ENCODE results near the gene SKA1.
A peak's percentile ranks its signal among the peaks of the same experiment; 100 is the strongest.

The SKA1 gene

DNA sequence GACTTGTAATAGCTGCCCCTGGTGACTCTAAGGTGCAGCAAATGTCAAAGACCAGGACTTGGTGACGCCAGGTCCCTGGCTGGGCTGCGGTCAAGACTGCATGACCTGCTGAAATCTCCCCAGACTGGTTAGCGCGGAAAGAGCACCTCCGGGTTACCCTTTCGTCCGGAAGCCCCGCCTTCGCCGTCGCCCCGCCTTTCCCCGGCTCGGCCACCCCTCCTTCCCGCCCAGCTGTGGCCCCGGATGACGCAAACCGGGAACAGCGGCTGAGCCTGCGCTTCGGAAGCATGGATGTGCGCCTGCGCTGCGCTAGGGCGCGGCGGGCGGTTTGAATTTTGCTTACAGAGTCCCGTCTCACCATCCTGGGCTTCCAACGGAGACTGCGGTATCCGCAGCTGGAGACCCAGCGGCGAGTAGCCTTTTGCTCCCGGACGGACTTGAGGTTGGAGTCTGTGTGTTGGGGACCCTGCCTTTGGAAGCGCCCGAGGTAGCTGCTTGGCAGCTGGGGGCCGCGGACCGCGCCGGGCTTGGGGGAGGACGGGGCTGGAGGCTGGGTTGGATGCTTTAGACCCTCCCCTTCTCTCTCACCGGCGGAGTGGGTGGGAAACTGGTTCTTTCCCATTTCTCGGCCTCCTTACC lies at the start of gene SKA1:
TSS of gene SKA1 (plus strand) at position 294 of the 639 bp plus-strand sequence. CDS start 785 bp downstream, outside the sequence.
- Histone ChIP-seq H3K4me3 (ENCODE audit: low read length) (peak within 1 kb of the TSS; percentile 51; the same call in 1 of the 2 replicates), H3K27me3 (ENCODE audit: control insufficient read depth, insufficient read depth, low read length) (no peaks in the 10 kb centered on the region), H3K36me3 (ENCODE audit: control insufficient read depth, insufficient read depth, low read length) (no peaks in the 10 kb centered on the region; the same call in 1 of the 2 replicates), H3K27ac (ENCODE audit: low read length) (no peak within 1 kb of the TSS), H3K9me3 (ENCODE audit: control insufficient read depth, insufficient read depth, low read length) (no peaks in the 10 kb centered on the region), H3K4me1 (ENCODE audit: control insufficient read depth, insufficient read depth, low read length) (no peaks in the 10 kb centered on the region; the same call in 1 of the 2 replicates)
- DNase-seq (ENCODE audit: low read depth, low spot score), result peak; percentile 85
- no CpG with 5 or more reads among the region's 47 CpGs for WGBS (ENCODE audit: insufficient coverage, insufficient read length)

DNA sequence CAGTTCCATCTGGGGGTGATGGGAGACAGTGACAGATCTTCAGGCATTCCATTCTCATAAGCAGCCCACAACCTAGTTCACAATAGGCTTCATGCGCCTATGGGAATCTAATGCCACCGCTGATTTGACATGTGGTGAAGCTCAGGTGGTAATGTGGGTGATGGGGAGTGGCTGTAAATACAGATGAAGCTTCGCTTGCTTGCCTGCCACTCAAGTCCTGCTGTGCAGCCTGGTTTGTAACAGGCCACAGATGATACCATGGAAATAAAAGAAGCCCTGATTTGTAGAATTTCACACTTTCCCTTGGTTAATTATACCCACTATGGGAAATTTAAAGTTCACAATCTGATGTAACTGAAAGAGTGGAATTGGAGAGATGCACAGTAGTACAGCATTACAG lies 46.9 kb upstream of the SKA1 start:
- no CpG with 5 or more reads among the region's 3 CpGs for WGBS (ENCODE audit: insufficient coverage, insufficient read length)
- H3K4me1 ChIP-seq (ENCODE audit: control insufficient read depth, insufficient read depth, low read length), result no peaks in the 10 kb centered on the region

DNA sequence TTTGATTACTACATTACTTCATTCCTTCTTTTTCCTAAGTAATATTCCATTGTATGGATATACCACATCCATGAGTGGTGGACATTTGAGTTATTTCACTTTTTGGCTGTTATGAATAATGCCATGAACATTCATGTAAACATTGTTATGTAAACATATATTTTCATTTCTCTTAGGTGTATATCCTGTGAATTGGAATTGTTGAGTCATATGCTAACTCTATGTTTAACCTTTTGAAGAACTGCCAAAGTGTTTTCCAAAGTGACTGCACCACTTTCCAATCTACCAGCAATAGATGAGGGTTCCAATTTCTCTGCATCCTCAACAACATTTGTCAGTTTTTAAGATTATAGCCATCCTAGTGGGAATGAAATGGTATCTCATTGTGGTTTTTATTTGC lies 44.7 kb upstream of the SKA1 start:
- no peaks in the 10 kb centered on the region for H3K9me3 ChIP-seq (ENCODE audit: control insufficient read depth, insufficient read depth, low read length)
- no peak for DNase-seq (ENCODE audit: low read depth, low spot score)
- no peak overlapping the region for H3K4me3 ChIP-seq (ENCODE audit: low read length)
- no peaks in the 10 kb centered on the region for H3K4me1 ChIP-seq (ENCODE audit: control insufficient read depth, insufficient read depth, low read length)
- H3K36me3 ChIP-seq (ENCODE audit: control insufficient read depth, insufficient read depth, low read length), result no peaks in the 10 kb centered on the region
- H3K27me3 ChIP-seq (ENCODE audit: control insufficient read depth, insufficient read depth, low read length), result no peaks in the 10 kb centered on the region
- H3K27ac ChIP-seq (ENCODE audit: low read length), result no peak overlapping the region

More for the DNA sequence above, 46.9 kb upstream of the SKA1 start:
- no peak for DNase-seq (ENCODE audit: low read depth, low spot score)
- Histone ChIP-seq H3K36me3 (ENCODE audit: control insufficient read depth, insufficient read depth, low read length) (no peaks in the 10 kb centered on the region), H3K27me3 (ENCODE audit: control insufficient read depth, insufficient read depth, low read length) (no peaks in the 10 kb centered on the region), H3K27ac (ENCODE audit: low read length) (no peak overlapping the region), H3K9me3 (ENCODE audit: control insufficient read depth, insufficient read depth, low read length) (no peaks in the 10 kb centered on the region), H3K4me3 (ENCODE audit: low read length) (no peak overlapping the region)

DNA sequence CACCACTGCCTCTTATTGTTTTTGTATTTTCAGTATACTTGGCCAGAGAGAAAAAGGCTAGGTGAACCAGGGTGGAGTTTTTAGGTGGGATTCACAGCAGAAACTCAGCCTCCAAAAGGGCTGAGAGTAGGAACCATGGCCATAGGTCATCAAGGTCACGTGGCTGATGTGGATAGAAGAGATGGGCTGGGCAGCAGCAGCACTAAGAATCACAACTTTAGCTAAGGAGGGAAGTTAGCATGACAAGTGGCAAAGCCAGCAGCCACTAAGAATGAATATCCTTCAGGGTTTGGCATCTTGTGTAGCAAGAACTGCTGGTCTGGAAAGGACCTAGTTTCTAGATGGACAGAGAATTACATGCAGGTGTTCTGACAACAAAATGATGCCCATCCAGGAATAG lies 43.2 kb upstream of the SKA1 start:
- Histone ChIP-seq H3K4me3 (ENCODE audit: low read length) (no peak overlapping the region), H3K9me3 (ENCODE audit: control insufficient read depth, insufficient read depth, low read length) (no peaks in the 10 kb centered on the region), H3K4me1 (ENCODE audit: control insufficient read depth, insufficient read depth, low read length) (no peaks in the 10 kb centered on the region), H3K27ac (ENCODE audit: low read length) (no peak overlapping the region), H3K27me3 (ENCODE audit: control insufficient read depth, insufficient read depth, low read length) (no peaks in the 10 kb centered on the region), H3K36me3 (ENCODE audit: control insufficient read depth, insufficient read depth, low read length) (no peaks in the 10 kb centered on the region)
- DNase-seq (ENCODE audit: low read depth, low spot score), result no peak
- no CpG with 5 or more reads among the region's 1 CpG for whole genome bisulfite sequencing (ENCODE audit: insufficient coverage, insufficient read length)

- Histone ChIP-seq H3K27ac (ENCODE audit: low read length) (no peak overlapping the region), H3K4me3 (ENCODE audit: low read length) (no peak overlapping the region), H3K4me1 (ENCODE audit: control insufficient read depth, insufficient read depth, low read length) (no peaks in the 10 kb centered on the region), H3K27me3 (ENCODE audit: control insufficient read depth, insufficient read depth, low read length) (no peaks in the 10 kb centered on the region), H3K36me3 (ENCODE audit: control insufficient read depth, insufficient read depth, low read length) (no peaks in the 10 kb centered on the region), H3K9me3 (ENCODE audit: control insufficient read depth, insufficient read depth, low read length) (no peaks in the 10 kb centered on the region)
- WGBS (ENCODE audit: insufficient coverage, insufficient read length), result no CpG with 5 or more reads among the region's 7 CpGs
- DNase-seq (ENCODE audit: low read depth, low spot score), result no peak
Measured at GRCh38 chr18:50334546-50335152, 40.2 kb upstream of the SKA1 start.

- Histone ChIP-seq H3K4me1 (ENCODE audit: control insufficient read depth, insufficient read depth, low read length) (no peaks in the 10 kb centered on the region), H3K27me3 (ENCODE audit: control insufficient read depth, insufficient read depth, low read length) (no peaks in the 10 kb centered on the region), H3K27ac (ENCODE audit: low read length) (no peak overlapping the region), H3K4me3 (ENCODE audit: low read length) (no peak overlapping the region), H3K9me3 (ENCODE audit: control insufficient read depth, insufficient read depth, low read length) (no peaks in the 10 kb centered on the region), H3K36me3 (ENCODE audit: control insufficient read depth, insufficient read depth, low read length) (no peaks in the 10 kb centered on the region)
- WGBS (ENCODE audit: insufficient coverage, insufficient read length), result no CpG with 5 or more reads among the region's 2 CpGs
- no peak for DNase-seq (ENCODE audit: low read depth, low spot score)
Measured at GRCh38 chr18:50338122-50338521, 36.7 kb upstream of the SKA1 start.

DNA sequence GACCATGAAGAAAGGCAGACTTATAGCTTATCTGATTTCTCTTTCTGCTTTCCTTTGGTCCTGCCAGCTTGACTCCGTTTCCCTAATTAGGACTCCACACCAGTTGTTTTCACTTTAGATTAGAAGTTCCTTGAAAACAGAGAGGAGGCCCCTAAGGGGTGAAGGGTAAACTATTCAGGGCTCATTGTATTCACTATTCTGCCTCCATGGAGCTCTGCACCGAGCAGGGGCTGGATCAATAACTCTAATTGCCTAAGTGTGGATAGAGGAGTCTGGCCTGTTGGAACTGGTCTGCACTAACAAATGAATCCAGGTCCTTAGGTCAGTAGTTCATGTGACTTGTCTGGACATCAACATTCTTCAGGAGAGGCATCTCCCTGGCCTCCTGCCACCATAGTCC lies 36.1 kb upstream of the SKA1 start:
- Histone ChIP-seq H3K9me3 (ENCODE audit: control insufficient read depth, insufficient read depth, low read length) (no peaks in the 10 kb centered on the region), H3K4me1 (ENCODE audit: control insufficient read depth, insufficient read depth, low read length) (no peaks in the 10 kb centered on the region), H3K36me3 (ENCODE audit: control insufficient read depth, insufficient read depth, low read length) (no peaks in the 10 kb centered on the region), H3K4me3 (ENCODE audit: low read length) (no peak overlapping the region), H3K27me3 (ENCODE audit: control insufficient read depth, insufficient read depth, low read length) (no peaks in the 10 kb centered on the region), H3K27ac (ENCODE audit: low read length) (no peak overlapping the region)
- DNase-seq (ENCODE audit: low read depth, low spot score), result no peak
- WGBS (ENCODE audit: insufficient coverage, insufficient read length), result no CpG with 5 or more reads among the region's 2 CpGs

DNA sequence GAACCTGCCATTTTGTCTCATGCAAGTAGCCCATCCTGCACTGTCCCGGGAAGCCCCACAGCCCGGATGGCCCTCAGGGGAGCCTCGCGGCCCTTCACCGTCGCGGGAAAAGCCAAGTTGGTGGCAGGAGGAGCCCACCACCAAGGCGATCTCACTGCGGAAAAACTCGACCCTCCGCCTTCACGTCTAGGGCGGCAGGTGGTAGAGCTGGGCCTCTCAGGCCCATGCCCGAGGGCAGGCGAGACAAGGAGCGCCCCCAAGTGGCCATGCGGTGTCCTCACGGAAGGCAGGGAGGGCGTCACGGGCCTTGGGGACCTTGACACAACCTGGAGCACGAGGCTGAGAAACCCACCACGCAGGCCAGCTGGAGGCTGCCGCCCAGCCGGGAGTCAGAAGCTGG lies 34.8 kb upstream of the SKA1 start:
- Histone ChIP-seq H3K27me3 (ENCODE audit: control insufficient read depth, insufficient read depth, low read length) (no peaks in the 10 kb centered on the region), H3K36me3 (ENCODE audit: control insufficient read depth, insufficient read depth, low read length) (no peaks in the 10 kb centered on the region), H3K27ac (ENCODE audit: low read length) (no peak overlapping the region), H3K4me3 (ENCODE audit: low read length) (no peak overlapping the region), H3K4me1 (ENCODE audit: control insufficient read depth, insufficient read depth, low read length) (no peaks in the 10 kb centered on the region), H3K9me3 (ENCODE audit: control insufficient read depth, insufficient read depth, low read length) (no peaks in the 10 kb centered on the region)
- no peak for DNase-seq (ENCODE audit: low read depth, low spot score)
- no CpG with 5 or more reads among the region's 24 CpGs for WGBS (ENCODE audit: insufficient coverage, insufficient read length)

DNA sequence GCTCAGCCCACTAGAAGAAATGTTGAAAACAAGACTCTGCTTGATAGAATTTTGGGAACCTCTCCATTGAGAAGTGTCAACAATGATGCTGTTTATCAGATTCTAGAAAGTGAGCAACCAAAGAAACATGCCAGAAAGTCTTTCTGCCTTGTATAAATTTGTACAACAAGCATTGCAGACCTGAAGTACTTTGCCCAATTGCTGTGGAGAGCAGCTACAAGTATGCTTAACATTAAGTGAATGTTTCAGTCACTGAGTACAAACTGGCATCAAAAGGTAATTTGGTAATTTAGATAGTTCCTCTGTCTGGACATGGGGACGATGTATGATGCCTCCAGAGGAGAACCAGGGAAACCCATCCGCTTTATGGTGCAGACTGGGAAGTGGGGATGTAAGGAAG lies 33.4 kb upstream of the SKA1 start:
- Histone ChIP-seq H3K27ac (ENCODE audit: low read length) (no peak overlapping the region), H3K27me3 (ENCODE audit: control insufficient read depth, insufficient read depth, low read length) (no peaks in the 10 kb centered on the region), H3K36me3 (ENCODE audit: control insufficient read depth, insufficient read depth, low read length) (no peaks in the 10 kb centered on the region), H3K9me3 (ENCODE audit: control insufficient read depth, insufficient read depth, low read length) (no peaks in the 10 kb centered on the region), H3K4me3 (ENCODE audit: low read length) (no peak overlapping the region), H3K4me1 (ENCODE audit: control insufficient read depth, insufficient read depth, low read length) (no peaks in the 10 kb centered on the region)
- no peak for DNase-seq (ENCODE audit: low read depth, low spot score)
- WGBS (ENCODE audit: insufficient coverage, insufficient read length), result no CpG with 5 or more reads among the region's 2 CpGs

GRCh38 chr18:50350699-50351098 lies 24.1 kb upstream of the SKA1 start:
- Histone ChIP-seq H3K36me3 (ENCODE audit: control insufficient read depth, insufficient read depth, low read length) (no peaks in the 10 kb centered on the region), H3K27me3 (ENCODE audit: control insufficient read depth, insufficient read depth, low read length) (no peaks in the 10 kb centered on the region), H3K27ac (ENCODE audit: low read length) (no peak overlapping the region), H3K9me3 (ENCODE audit: control insufficient read depth, insufficient read depth, low read length) (no peaks in the 10 kb centered on the region), H3K4me3 (ENCODE audit: low read length) (no peak overlapping the region), H3K4me1 (ENCODE audit: control insufficient read depth, insufficient read depth, low read length) (no peaks in the 10 kb centered on the region)
- no CpG with 5 or more reads among the region's 2 CpGs for WGBS (ENCODE audit: insufficient coverage, insufficient read length)
- DNase-seq (ENCODE audit: low read depth, low spot score), result no peak
